ENCODE results near the gene MYCBP2.

- TF ChIP-seq CTCF (IDR thresholded peaks at IDR 0.05): no peak
- no peak for TF ChIP-seq POLR2A (IDR thresholded peaks at IDR 0.05)
Measured at GRCh38 chr13:77312311-77312710, 14.6 kb downstream of the MYCBP2 start.
